Colonic mucosa (tissue), 4 donors: Measurements from ENCODE around the gene CLDN7. TPM values are rescaled to one million over a fixed set of nuclear protein-coding genes. Genes with fewer than 3 reads are reported as not detected.

Experiments
- DNase-seq: peaks from one replicate; pipeline ENCODE4 v3.0.0-alpha.2; 2020
- H3K27ac ChIP-seq: fragments of 200-600 bp; one replicate; pipeline ENCODE4 v1.8.0; 2021
- H3K27me3 ChIP-seq: fragments of 200-600 bp; one replicate; pipeline ENCODE4 v1.8.0; 2021
- H3K36me3 ChIP-seq: fragments of 200-600 bp; one replicate; pipeline ENCODE4 v1.8.0; 2021
- H3K4me1 ChIP-seq: fragments of 200-600 bp; one replicate; pipeline ENCODE4 v1.8.0; 2021; ENCODE audit warnings: mild to moderate bottlenecking
- H3K4me3 ChIP-seq: fragments of 200-600 bp; one replicate; pipeline ENCODE4 v1.8.0; 2021
- H3K9ac ChIP-seq, 2 donors: one replicate each; pipeline ENCODE4 v1.7.0; 2013; ENCODE audit warnings: control low read depth in 2 of 2, low read depth in 2 of 2, low read length in 2 of 2
- H3K9me3 ChIP-seq: fragments of 200-600 bp; one replicate; pipeline ENCODE4 v1.8.0; 2021
- intact Hi-C: fragments of 100-400 bp; cut with DNase I; formaldehyde crosslinking; loops from one replicate; pipeline ENCODE4 v1.14.1; 2022
- total RNA-seq, 2 donors: library from RNA; stranded (reverse); fragmentation: NEBNext Ultra II Directional in 1 of 2; extraction: Animal tissue kit (Norgen Biotek cat#: 25700) in 1 of 2; gene quantifications; one replicate each; pipeline ENCODE4 v1.2.1, GENCODE V29; 2021
- TF ChIP-seq, protein P1 (sequence below): fragments of 200-600 bp; IDR thresholded peaks from one replicate; pipeline ENCODE4 v1.8.0; 2022; ENCODE audit warnings: antibody characterized with exemption, mild to moderate bottlenecking
- donor health status: healthy.
- donor health status: DM: no; HTN: no; CAD: no.
- donor health status: DM: no; HTN: no; CAD: no.

Gene CLDN7
- total RNA-seq, 2 donors from 2014 or later, result 798 to 919 TPM

DNA sequence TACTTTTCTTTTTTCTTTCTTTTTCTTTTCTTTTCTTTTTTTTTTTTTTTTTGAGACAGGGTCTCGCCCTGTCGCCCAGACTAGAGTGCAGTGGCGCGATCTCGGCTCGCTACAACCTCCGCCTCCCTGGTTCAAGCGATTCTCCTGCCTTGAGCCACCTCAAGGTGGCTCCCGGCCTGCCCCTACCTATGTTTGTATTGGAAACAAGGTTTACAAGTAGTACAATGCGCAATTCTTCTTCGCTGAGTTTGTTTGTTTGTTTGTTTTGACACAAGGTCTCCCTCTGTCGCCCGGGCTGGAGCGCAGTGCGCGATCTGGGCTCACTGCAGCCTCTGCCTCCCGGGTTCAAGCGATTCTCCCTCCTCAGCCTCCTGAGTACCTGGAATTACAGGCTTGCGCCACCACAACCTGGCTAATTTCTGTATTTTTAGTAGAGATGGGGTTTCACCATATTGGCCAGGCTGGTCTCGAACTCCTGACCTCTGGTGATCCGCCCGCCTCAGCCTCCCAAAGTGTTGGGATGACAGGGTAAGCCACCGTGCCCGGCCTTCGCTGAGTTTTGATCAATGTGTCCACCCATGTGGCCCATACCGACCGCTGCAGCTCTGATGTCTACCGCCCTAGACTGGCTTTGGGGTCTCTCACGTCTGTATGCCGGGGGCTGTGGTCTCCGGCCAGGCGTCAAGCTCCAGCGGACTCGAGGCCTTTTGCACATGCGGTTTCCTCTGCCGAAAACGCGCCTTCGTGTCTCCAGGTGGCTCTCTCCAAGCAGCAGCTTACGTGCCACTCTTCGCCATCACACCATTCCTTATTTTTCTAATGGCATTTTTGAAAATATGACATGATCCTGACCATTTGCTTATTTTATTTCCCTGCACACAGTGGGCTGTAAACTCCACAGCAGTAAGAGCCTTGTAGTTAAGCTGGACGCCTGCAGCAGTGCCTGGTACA is 33.2 kb upstream of the CLDN7 start:
- Histone ChIP-seq H3K27me3 (peaks cover 4% of the 10 kb centered on the region), H3K4me3 (peak overlapping the region; percentile 26), H3K4me1 (peaks cover 16% of the 10 kb centered on the region), H3K36me3 (no peaks in the 10 kb centered on the region), H3K27ac (peak overlapping the region; percentile 80), H3K9me3 (no peaks in the 10 kb centered on the region), H3K9ac (peak overlapping the region; percentile 50 to 74)
- DNase-seq, result peak; percentile 38
- intact Hi-C loops, result loop anchor here (5.0 kb wide), 1 partner anchor 33 kb away; the partner anchor contains the start of gene CLDN7
- TF ChIP-seq, protein P1, sequence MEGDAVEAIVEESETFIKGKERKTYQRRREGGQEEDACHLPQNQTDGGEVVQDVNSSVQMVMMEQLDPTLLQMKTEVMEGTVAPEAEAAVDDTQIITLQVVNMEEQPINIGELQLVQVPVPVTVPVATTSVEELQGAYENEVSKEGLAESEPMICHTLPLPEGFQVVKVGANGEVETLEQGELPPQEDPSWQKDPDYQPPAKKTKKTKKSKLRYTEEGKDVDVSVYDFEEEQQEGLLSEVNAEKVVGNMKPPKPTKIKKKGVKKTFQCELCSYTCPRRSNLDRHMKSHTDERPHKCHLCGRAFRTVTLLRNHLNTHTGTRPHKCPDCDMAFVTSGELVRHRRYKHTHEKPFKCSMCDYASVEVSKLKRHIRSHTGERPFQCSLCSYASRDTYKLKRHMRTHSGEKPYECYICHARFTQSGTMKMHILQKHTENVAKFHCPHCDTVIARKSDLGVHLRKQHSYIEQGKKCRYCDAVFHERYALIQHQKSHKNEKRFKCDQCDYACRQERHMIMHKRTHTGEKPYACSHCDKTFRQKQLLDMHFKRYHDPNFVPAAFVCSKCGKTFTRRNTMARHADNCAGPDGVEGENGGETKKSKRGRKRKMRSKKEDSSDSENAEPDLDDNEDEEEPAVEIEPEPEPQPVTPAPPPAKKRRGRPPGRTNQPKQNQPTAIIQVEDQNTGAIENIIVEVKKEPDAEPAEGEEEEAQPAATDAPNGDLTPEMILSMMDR, result no peak

DNA sequence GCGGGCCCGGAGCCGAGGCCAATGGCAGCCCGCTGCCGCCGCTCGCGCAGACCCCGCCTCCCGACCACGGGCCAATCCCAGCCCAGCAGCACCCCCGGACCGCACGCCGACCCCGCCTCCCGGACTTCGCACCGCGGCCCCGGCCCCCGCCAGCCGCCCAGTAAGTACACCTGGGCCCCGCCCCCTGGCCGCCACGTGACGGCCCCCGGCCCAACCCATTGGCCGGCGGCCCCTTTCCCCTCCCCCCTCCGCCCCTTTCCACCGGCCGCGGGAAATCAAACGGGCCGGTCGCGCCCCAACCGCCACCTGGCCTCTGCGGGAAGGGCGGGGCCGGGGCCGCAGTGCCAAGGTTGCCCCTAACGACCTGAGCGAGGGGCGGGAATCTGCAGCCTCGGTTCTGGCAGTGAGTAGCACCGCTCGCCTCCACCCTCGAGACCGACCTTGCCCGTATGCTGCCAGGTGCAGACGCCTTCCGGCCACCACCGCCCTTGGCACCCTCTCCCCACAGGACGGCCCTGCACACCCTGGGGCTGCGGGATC is 32.4 kb upstream of the CLDN7 start, which contains the start of gene YBX2:
TSS of gene YBX2 (minus strand) at position 26 of the 540 bp plus-strand sequence. CDS start 139 bp downstream, outside the sequence.
- no peaks in the 10 kb centered on the region for H3K9me3 ChIP-seq
- H3K4me1 ChIP-seq, result peaks cover 16% of the 10 kb centered on the region
- DNase-seq, result peak; percentile 94
- peak within 1 kb of the TSS; percentile 26 for H3K4me3 ChIP-seq
- TF ChIP-seq, protein P1, result no peak
- peaks cover 4% of the 10 kb centered on the region for H3K27me3 ChIP-seq
- intact Hi-C loops, result loop anchor here (5.0 kb wide), 1 partner anchor 32 kb away; the partner anchor contains the start of gene CLDN7
- H3K27ac ChIP-seq, result peak within 1 kb of the TSS; percentile 80
- H3K9ac ChIP-seq, result peak within 1 kb of the TSS; percentile 50 to 74
- H3K36me3 ChIP-seq, result no peaks in the 10 kb centered on the region

DNA sequence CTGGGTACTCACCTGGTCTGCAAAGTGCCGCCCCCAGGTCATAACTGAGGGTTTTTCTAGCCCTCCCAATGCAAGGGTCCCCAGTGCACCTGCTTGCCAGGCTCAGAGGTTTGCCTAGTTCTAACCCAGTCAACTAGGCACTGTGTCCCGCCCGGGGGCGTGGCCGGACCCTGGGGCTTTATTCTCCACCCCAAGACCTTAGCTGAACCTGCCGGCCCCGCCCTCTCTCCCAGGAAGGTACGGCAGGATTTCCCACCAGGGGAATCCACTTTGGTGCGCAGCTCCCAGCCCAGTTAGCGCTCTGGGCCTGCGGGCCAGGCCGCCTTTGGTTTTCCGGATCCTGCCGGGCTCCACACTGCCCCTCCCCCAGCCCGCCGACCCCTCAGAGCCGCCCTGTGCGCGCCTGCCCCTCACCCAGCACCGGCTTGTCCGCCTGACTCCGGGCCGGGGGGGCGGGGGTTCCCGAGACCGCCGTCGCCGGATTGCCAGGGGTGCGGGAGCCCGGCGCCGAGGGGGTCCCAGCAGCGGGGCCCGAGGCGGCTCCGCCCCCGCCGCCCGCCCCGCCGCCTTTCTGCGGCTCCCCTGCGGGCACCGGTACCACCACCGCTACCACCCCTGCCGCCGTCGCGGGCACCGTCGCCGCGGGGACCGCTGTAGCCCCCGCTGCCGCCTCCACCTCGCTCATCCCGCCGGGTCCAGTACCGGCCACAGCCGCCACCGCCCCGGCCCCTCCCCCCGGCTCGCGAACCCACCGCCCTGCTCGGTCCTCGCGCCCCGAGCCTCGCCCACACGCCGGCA is 31.7 kb upstream of the CLDN7 start:
- Histone ChIP-seq H3K9ac (peak overlapping the region; percentile 43 to 70), H3K4me3 (peak overlapping the region; percentile 26), H3K36me3 (no peaks in the 10 kb centered on the region), H3K27ac (peak overlapping the region; percentile 76), H3K27me3 (peaks cover 4% of the 10 kb centered on the region), H3K9me3 (no peaks in the 10 kb centered on the region), H3K4me1 (peaks cover 16% of the 10 kb centered on the region)
- intact Hi-C loops, result no loop called here
- peak; percentile 94 for DNase-seq
- TF ChIP-seq, protein P1, result no peak

DNA sequence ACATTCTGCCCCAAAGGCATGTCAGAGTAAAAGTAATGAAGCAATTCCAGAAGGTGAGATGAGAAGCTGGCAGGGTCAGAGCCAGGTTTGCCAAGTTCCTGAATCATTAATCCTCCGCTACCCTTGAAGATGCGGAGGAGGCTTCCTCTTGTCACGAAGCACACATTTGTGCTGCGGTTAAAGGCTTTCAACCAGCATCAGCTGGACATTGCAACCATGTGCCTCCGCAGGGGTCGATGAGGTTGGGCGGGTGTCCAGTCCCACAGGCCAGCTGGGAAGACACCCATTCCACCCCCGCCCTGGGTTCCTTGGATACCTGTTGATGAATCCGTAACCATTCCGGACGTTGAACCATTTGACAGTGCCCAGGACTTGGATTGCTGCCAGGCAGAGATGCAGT is 30.9 kb upstream of the CLDN7 start:
- Histone ChIP-seq H3K36me3 (no peaks in the 10 kb centered on the region), H3K4me1 (peaks cover 16% of the 10 kb centered on the region), H3K4me3 (no peak overlapping the region), H3K9me3 (no peaks in the 10 kb centered on the region), H3K27ac (no peak overlapping the region), H3K9ac (peak overlapping the region in 1 of 2 donors; percentile 70), H3K27me3 (peaks cover 4% of the 10 kb centered on the region)
- DNase-seq, result no peak
- TF ChIP-seq, protein P1, result no peak
- intact Hi-C loops, result no loop called here

DNA sequence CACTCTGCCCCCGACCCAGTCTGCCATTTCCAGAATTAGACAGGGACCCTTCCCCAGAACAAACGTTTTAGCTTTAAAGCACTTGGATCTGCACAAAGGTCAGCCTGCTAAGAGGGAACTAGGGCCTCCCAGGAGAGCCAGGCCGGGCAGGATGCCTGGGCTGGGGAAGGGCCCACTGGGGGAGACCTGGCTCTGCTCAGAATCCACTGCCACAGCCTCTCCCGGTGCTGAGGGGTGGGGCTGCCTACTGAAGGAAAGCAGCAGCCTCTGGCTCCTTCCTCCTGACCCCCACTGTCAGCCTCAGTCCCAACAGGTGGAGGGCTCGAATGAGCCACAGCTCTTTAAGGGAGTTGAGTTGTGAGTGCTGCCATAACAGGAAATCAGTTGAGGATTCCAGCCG is 30.5 kb upstream of the CLDN7 start:
- peaks cover 4% of the 10 kb centered on the region for H3K27me3 ChIP-seq
- H3K9ac ChIP-seq, result peak overlapping the region; percentile 24 to 70
- no peaks in the 10 kb centered on the region for H3K9me3 ChIP-seq
- H3K4me3 ChIP-seq, result no peak overlapping the region
- no peak overlapping the region for H3K27ac ChIP-seq
- peaks cover 16% of the 10 kb centered on the region for H3K4me1 ChIP-seq
- TF ChIP-seq, protein P1, result no peak
- intact Hi-C loops, result no loop called here
- DNase-seq, result no peak
- no peaks in the 10 kb centered on the region for H3K36me3 ChIP-seq
